Measurements from ENCODE around the gene PIBF1.

The PIBF1 gene

DNA sequence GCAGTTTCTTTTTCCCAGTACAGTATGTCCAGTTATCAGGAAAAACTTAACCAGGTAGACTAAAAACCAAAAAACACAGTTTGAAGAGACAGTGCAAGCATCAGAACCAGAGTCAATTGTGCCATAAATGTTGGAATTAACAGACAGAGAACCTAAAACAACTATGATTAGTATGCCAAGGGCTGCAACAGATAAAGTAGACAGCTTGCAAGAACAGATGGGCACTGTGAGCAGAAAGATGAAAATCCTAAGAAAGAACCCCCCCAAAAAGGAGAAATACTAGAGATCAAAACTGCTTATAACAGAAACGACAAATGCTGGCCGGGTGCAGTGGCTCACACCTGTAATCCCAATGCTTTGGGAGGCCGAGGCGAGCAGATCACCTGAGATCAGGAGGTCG lies 229.8 kb downstream of the PIBF1 start:
- H3K4me3 ChIP-seq (ENCODE audit: low read depth, low read length), result no peak overlapping the region
- no peak for TF ChIP-seq CTCF (IDR thresholded peaks at IDR 0.05)
- H3K9me3 ChIP-seq (ENCODE audit: control insufficient read depth, low read length), result no peaks in the 10 kb centered on the region
- no peak overlapping the region for H3K9ac ChIP-seq
- H2AFZ ChIP-seq, result no peak overlapping the region
- no peak overlapping the region for H3K27ac ChIP-seq
- no peaks in the 10 kb centered on the region for H3K27me3 ChIP-seq (ENCODE audit: control insufficient read depth, insufficient read depth, low read length)
- no peaks in the 10 kb centered on the region for H3K4me1 ChIP-seq
- H3K36me3 ChIP-seq (ENCODE audit: control insufficient read depth, insufficient read depth, low read length), result no peaks in the 10 kb centered on the region
- no peaks in the 10 kb centered on the region for H3K79me2 ChIP-seq
- H3K4me2 ChIP-seq (ENCODE audit: low read length), result no peak overlapping the region

DNA sequence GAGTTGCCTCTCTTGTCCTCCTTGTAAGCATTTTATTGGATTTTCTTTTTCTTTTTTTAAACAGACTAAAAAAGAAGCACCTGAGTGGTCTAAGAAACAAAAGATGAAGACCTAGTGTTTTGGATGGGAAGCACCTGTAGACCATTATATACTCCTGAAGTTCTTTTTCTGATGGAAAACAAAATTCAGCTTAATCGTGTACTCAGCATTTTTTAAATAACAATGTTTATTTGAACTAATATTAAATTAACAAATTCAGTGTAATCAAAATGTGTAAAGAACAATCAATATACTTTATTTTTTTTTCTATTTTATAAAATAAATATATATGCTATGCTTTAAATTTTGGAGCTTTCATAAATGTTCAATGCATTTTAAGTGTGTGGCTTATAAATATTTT lies 233.9 kb downstream of the PIBF1 start:
- H3K9ac ChIP-seq, result no peak overlapping the region
- H3K36me3 ChIP-seq (ENCODE audit: control insufficient read depth, insufficient read depth, low read length), result no peaks in the 10 kb centered on the region
- no peak for TF ChIP-seq CTCF (IDR thresholded peaks at IDR 0.05)
- H3K4me1 ChIP-seq, result no peaks in the 10 kb centered on the region
- no peaks in the 10 kb centered on the region for H3K27me3 ChIP-seq (ENCODE audit: control insufficient read depth, insufficient read depth, low read length)
- no peak overlapping the region for H3K4me2 ChIP-seq (ENCODE audit: low read length)
- H3K9me3 ChIP-seq (ENCODE audit: control insufficient read depth, low read length), result no peaks in the 10 kb centered on the region
- no peaks in the 10 kb centered on the region for H3K79me2 ChIP-seq
- H3K27ac ChIP-seq, result no peak overlapping the region
- H2AFZ ChIP-seq, result no peak overlapping the region
- H3K4me3 ChIP-seq (ENCODE audit: low read depth, low read length), result no peak overlapping the region

- no peaks in the 10 kb centered on the region for H3K4me1 ChIP-seq
These were observed 236.4 kb downstream of the PIBF1 start for GRCh38 chr13:73018336-73018735.

GRCh38 chr13:73025217-73026012 lies 243.5 kb downstream of the PIBF1 start:
- H3K9ac ChIP-seq, result no peak overlapping the region
- no peaks in the 10 kb centered on the region for H3K9me3 ChIP-seq (ENCODE audit: control insufficient read depth, low read length)
- H3K4me3 ChIP-seq (ENCODE audit: low read depth, low read length), result no peak overlapping the region
- TF ChIP-seq CTCF (IDR thresholded peaks at IDR 0.05), result no peak
- H3K4me2 ChIP-seq (ENCODE audit: low read length), result no peak overlapping the region
- no peaks in the 10 kb centered on the region for H3K79me2 ChIP-seq
- H3K4me1 ChIP-seq, result no peaks in the 10 kb centered on the region
- no peak overlapping the region for H3K27ac ChIP-seq
- H3K36me3 ChIP-seq (ENCODE audit: control insufficient read depth, insufficient read depth, low read length), result no peaks in the 10 kb centered on the region
- no peaks in the 10 kb centered on the region for H3K27me3 ChIP-seq (ENCODE audit: control insufficient read depth, insufficient read depth, low read length)
- H2AFZ ChIP-seq, result no peak overlapping the region

More at GRCh38 chr13:73018336-73018735, 236.4 kb downstream of the PIBF1 start:
- H3K79me2 ChIP-seq, result no peaks in the 10 kb centered on the region
- H2AFZ ChIP-seq, result no peak overlapping the region
- no peak overlapping the region for H3K4me3 ChIP-seq (ENCODE audit: low read depth, low read length)
- H3K9ac ChIP-seq, result no peak overlapping the region
- no peaks in the 10 kb centered on the region for H3K9me3 ChIP-seq (ENCODE audit: control insufficient read depth, low read length)
- no peaks in the 10 kb centered on the region for H3K36me3 ChIP-seq (ENCODE audit: control insufficient read depth, insufficient read depth, low read length)
- TF ChIP-seq CTCF (IDR thresholded peaks at IDR 0.05), result no peak
- H3K27ac ChIP-seq, result no peak overlapping the region
- H3K4me2 ChIP-seq (ENCODE audit: low read length), result no peak overlapping the region
- no peaks in the 10 kb centered on the region for H3K27me3 ChIP-seq (ENCODE audit: control insufficient read depth, insufficient read depth, low read length)

- no peak overlapping the region for H3K27ac ChIP-seq
- no peaks in the 10 kb centered on the region for H3K4me1 ChIP-seq
- H3K4me2 ChIP-seq (ENCODE audit: low read length), result no peak overlapping the region
- H3K79me2 ChIP-seq, result no peaks in the 10 kb centered on the region
- H3K27me3 ChIP-seq (ENCODE audit: control insufficient read depth, insufficient read depth, low read length), result no peaks in the 10 kb centered on the region
- H3K4me3 ChIP-seq (ENCODE audit: low read depth, low read length), result no peak overlapping the region
- H3K9me3 ChIP-seq (ENCODE audit: control insufficient read depth, low read length), result no peaks in the 10 kb centered on the region
- H2AFZ ChIP-seq, result no peak overlapping the region
- TF ChIP-seq CTCF (IDR thresholded peaks at IDR 0.05), result no peak
- H3K36me3 ChIP-seq (ENCODE audit: control insufficient read depth, insufficient read depth, low read length), result no peaks in the 10 kb centered on the region
- no peak overlapping the region for H3K9ac ChIP-seq
These were observed 253.0 kb downstream of the PIBF1 start for GRCh38 chr13:73034901-73035300.

All from parathyroid adenoma (tissue), 2 donors.